MM.1S (cell line): ENCODE measurements around the gene FAM83E.
A peak's percentile ranks its signal among the peaks of the same experiment; 100 is the strongest.
"Not testable (repeated sequence)": the region's sequence is repeated elsewhere in the genome, so short reads cannot be mapped to it uniquely, and the experiment has no call there.

Source experiments
- DNase-seq: peaks from one replicate; pipeline ENCODE4 v3.0.0-alpha.2; 2015
- H2AFZ ChIP-seq: fragments of 300-600 bp; sonication (generic); 2 replicates; pipeline ENCODE4 v1.6.0; 2016; ENCODE audit warnings: antibody characterized with exemption, low read length
- H3F3A ChIP-seq: fragments of 300-600 bp; sonication (generic); 2 replicates; pipeline ENCODE4 v1.6.1; 2016; ENCODE audit warnings: mild to moderate bottlenecking, antibody characterized with exemption, low read length, moderate library complexity, mixed read lengths; ENCODE audit not compliant: insufficient read depth
- H3K27ac ChIP-seq: fragments of 300-600 bp; sonication (generic); 2 replicates; pipeline ENCODE4 v1.5.1; 2016; ENCODE audit warnings: mild to moderate bottlenecking, low read length
- H3K27me3 ChIP-seq: fragments of 300-600 bp; sonication (generic); replicated peaks from 2 replicates; pipeline ENCODE4 v1.6.0; 2016; ENCODE audit warnings: low read length; ENCODE audit not compliant: insufficient read depth
- H3K36me3 ChIP-seq: fragments of 300-600 bp; sonication (generic); replicated peaks from 2 replicates; pipeline ENCODE4 v1.6.1; 2016; ENCODE audit warnings: mild to moderate bottlenecking, low read length, mixed read lengths; ENCODE audit not compliant: insufficient read depth
- H3K4me1 ChIP-seq: fragments of 300-600 bp; sonication (generic); 2 replicates; pipeline ENCODE4 v1.6.1; 2016; ENCODE audit warnings: low read length, mixed read lengths
- H3K4me2 ChIP-seq: fragments of 300-600 bp; sonication (generic); 2 replicates; pipeline ENCODE4 v1.6.0; 2016; ENCODE audit warnings: low read depth, low read length
- H3K4me3 ChIP-seq: fragments of 300-600 bp; sonication (generic); 2 replicates; pipeline ENCODE4 v1.5.1; 2016; ENCODE audit warnings: low read length, mixed read lengths
- H3K79me2 ChIP-seq: fragments of 300-600 bp; sonication (generic); 2 replicates; pipeline ENCODE4 v1.6.1; 2016; ENCODE audit warnings: mixed run types, low read length, mixed read lengths
- H3K9ac ChIP-seq: fragments of 300-600 bp; sonication (generic); 2 replicates; pipeline ENCODE4 v1.6.1; 2016; ENCODE audit warnings: low read length, mixed read lengths
- H3K9me2 ChIP-seq: fragments of 300-600 bp; sonication (generic); replicated peaks from 2 replicates; pipeline ENCODE4 v1.6.1; 2016; ENCODE audit warnings: mild to moderate bottlenecking, low read length, mixed read lengths; ENCODE audit not compliant: insufficient read depth
- H3K9me3 ChIP-seq: fragments of 300-600 bp; sonication (generic); replicated peaks from 2 replicates; pipeline ENCODE4 v1.6.1; 2016; ENCODE audit warnings: mild to moderate bottlenecking, low read length, mixed read lengths; ENCODE audit not compliant: insufficient read depth
- H4K20me1 ChIP-seq: fragments of 300-600 bp; sonication (generic); 2 replicates; pipeline ENCODE4 v1.6.1; 2016; ENCODE audit warnings: mild to moderate bottlenecking, low read length, moderate library complexity, mixed read lengths; ENCODE audit not compliant: insufficient read depth
- CTCF ChIP-seq: fragments of 300-600 bp; sonication (generic); IDR thresholded peaks from 2 replicates; pipeline ENCODE4 v1.5.1; 2016; ENCODE audit warnings: antibody characterized with exemption, low read length, mixed read lengths
- EZH2 ChIP-seq: fragments of 300-600 bp; sonication (generic); optimal IDR thresholded peaks from 2 replicates; pipeline ENCODE3; 2017; ENCODE audit warnings: low read depth, mild to moderate bottlenecking, antibody characterized with exemption, low read length, mixed read lengths
- EZH2phosphoT487 ChIP-seq: fragments of 300-600 bp; sonication (generic); IDR thresholded peaks from 2 replicates; pipeline ENCODE4 v1.6.1; 2018; ENCODE audit warnings: antibody characterized with exemption, low read length

FAM83E gene

GRCh38 chr19:48660852-48661710 lies 46.2 kb upstream of the FAM83E start:
- peaks cover 41% of the 10 kb centered on the region for H3K27me3 ChIP-seq
- H4K20me1 ChIP-seq: no peaks in the 10 kb centered on the region
- H3K27ac ChIP-seq: no peak overlapping the region
- peaks cover 4% of the 10 kb centered on the region for H3K4me1 ChIP-seq
- no peaks in the 10 kb centered on the region for H3K9me3 ChIP-seq
- peak overlapping the region; percentile 12; the same call in 1 of the 2 replicates for H3K4me3 ChIP-seq
- no peaks in the 10 kb centered on the region for H3F3A ChIP-seq
- peak; percentile 93 for DNase-seq
- TF ChIP-seq EZH2 (no peak), CTCF (no peak), EZH2phosphoT487 (no peak)
- H3K79me2 ChIP-seq: no peaks in the 10 kb centered on the region
- 0 out of 2 replicates have a peak overlapping the region, but pooled peaks have one; percentile 11 for H3K9ac ChIP-seq
- H3K4me2 ChIP-seq: peak overlapping the region; percentile 63; the same call in 1 of the 2 replicates
- no peaks in the 10 kb centered on the region for H3K9me2 ChIP-seq
- H3K36me3 ChIP-seq: no peaks in the 10 kb centered on the region
- H2AFZ ChIP-seq: peak overlapping the region; percentile 71

GRCh38 chr19:48659768-48660167 lies 44.9 kb upstream of the FAM83E start:
- no peaks in the 10 kb centered on the region for H3F3A ChIP-seq
- no peak overlapping the region for H3K27ac ChIP-seq
- no peaks in the 10 kb centered on the region for H3K36me3 ChIP-seq
- H3K9ac ChIP-seq: no peak overlapping the region
- TF ChIP-seq EZH2 (no peak), EZH2phosphoT487 (no peak), CTCF (no peak)
- no peaks in the 10 kb centered on the region for H4K20me1 ChIP-seq
- no peaks in the 10 kb centered on the region for H3K79me2 ChIP-seq
- no peak for DNase-seq
- H2AFZ ChIP-seq: no peak overlapping the region
- no peak overlapping the region for H3K4me3 ChIP-seq
- H3K9me3 ChIP-seq: no peaks in the 10 kb centered on the region
- no peak overlapping the region for H3K4me2 ChIP-seq
- H3K4me1 ChIP-seq: peaks cover 4% of the 10 kb centered on the region
- peaks cover 45% of the 10 kb centered on the region for H3K27me3 ChIP-seq
- H3K9me2 ChIP-seq: no peaks in the 10 kb centered on the region

- TF ChIP-seq EZH2 (no peak), EZH2phosphoT487 (no peak)
- H3F3A ChIP-seq: no peaks in the 10 kb centered on the region
- peaks cover 4% of the 10 kb centered on the region for H3K4me1 ChIP-seq
- H3K9ac ChIP-seq: no peak overlapping the region
- no peak overlapping the region for H3K4me2 ChIP-seq
- H4K20me1 ChIP-seq: no peaks in the 10 kb centered on the region
- no peak for DNase-seq
- H3K36me3 ChIP-seq: no peaks in the 10 kb centered on the region
- H3K79me2 ChIP-seq: no peaks in the 10 kb centered on the region
- no peak overlapping the region for H3K4me3 ChIP-seq
- H3K9me2 ChIP-seq: no peaks in the 10 kb centered on the region
- H2AFZ ChIP-seq: no peak overlapping the region
- H3K27me3 ChIP-seq: peaks cover 51% of the 10 kb centered on the region
- H3K9me3 ChIP-seq: no peaks in the 10 kb centered on the region
- no peak overlapping the region for H3K27ac ChIP-seq
Measured at GRCh38 chr19:48658483-48658882, 43.6 kb upstream of the FAM83E start.

GRCh38 chr19:48657828-48658227 lies 43.0 kb upstream of the FAM83E start:
- not testable (repeated sequence) for H3K4me1 ChIP-seq, H4K20me1 ChIP-seq, H2AFZ ChIP-seq, H3K9me2 ChIP-seq, H3K79me2 ChIP-seq, H3K9me3 ChIP-seq, H3F3A ChIP-seq, H3K27ac ChIP-seq, H3K9ac ChIP-seq, H3K36me3 ChIP-seq, DNase-seq, H3K4me2 ChIP-seq, H3K4me3 ChIP-seq
- peaks cover 51% of the 10 kb centered on the region for H3K27me3 ChIP-seq
